NCI-H524 (cell line): ENCODE data around the gene MIEF1.
A peak's percentile ranks its signal among the peaks of the same experiment; 100 is the strongest.

Source experiments
- DNase-seq, 2 experiments: peaks; one replicate each; lab custom pipeline; 2025; lab: John Stamatoyannopoulos, UW

The MIEF1 gene

DNA sequence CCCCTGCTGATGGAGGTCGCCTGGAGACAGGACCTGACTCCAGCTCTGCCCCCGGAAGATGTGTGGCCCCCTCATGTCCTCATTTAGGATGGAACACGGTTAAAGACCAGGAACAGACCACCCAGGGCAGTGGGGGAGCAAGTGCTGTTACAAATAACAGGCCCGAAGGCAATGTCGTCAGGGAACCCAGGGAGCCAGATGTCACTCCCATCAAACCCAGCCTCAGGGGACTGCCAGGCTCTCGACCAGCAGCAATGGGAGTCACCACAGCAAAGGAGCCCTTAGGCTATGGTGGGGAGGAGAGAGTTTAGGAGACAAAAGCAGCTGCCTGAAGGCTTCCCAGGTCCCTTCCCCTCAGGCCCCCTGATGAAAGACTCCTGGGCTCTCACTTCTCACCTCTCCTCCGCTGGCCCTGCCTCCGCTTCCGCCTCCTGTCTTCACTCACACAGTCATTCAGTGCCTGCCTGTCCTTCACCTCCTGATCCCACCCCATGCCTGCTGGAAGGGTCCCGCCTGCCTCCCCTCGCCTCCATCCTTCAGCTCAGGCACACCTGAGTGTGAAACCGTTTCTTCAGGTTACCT, 26.1 kb downstream of the MIEF1 start:
- DNase-seq = peak in 1 of 2 experiments; percentile 83

DNA sequence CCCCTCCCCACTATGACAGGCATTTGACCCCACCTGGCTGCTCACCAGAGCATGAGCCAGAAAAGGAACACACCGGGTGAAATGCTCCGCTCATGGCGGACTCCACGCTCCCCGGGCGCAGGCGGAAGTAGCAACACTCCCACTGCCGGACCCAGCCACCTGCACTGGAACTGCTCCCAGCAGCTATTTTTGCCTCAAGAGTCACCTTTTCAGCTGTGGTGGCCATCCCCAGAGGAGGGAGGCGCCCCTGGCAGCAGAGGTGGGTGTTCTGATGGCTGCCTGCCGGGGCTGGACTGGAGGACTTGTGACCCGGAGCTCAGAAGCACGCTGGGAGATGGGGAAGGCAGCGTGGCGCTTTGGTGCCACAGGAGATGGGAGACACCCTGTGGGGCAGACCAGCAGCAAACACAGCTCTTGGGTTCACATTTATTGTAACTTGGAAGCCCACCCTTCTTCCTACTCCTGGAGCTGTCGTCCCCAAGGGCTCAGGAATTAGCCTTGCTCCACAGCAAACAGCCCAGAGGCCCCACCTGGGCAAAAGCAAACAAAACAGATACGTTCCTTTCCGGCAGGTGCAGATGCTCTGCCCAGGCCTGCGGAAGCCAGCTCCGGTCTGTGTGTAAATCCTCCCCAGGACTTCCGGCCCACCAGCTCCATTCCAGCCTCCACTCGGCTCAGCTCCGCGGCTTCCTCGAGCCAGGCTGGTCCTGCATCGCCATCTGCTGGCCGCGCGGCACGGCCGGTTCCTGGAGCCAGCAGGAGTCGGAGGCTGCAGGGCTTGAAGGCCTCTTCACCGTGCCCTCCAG, 26.8 kb downstream of the MIEF1 start:
- peak; percentile 72 to 89 for DNase-seq

DNA sequence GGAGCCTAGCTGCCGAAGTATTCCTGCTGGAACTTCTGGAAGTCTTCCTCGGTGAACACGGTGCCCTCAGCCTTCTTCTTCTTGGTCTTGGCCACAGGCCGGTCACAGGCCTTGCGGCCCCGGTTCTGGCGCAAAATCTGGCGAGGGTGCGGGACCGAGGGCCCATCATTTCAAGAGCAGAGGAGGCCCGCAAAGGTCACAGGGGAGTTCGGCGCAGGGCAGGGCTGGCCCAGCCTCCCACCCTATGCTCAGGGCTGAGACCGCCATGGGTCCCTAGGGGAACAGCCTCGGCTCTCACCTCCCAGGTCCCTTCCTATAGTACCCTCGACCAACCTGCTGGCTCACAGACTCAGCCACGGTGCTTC, 27.4 kb downstream of the MIEF1 start:
- no peak for DNase-seq

DNA sequence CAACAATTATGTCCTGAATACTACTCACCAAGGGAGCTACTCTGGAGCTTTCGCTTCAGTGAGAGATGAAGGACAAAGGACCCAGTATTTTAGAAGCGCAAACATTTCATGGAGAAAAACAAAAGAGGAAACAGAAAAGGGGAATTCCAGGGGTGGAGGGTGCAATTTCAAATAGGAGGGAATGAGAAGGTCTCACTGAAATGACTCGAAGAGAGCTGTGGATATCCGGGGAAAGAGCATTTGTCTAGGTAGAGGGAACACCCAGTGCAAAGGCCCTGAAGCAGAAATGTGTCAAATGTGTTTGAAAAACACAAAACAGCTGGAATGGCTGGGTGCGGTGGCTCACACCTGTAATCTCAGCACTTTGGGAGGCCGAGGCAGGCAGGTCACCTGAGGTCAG, 28.0 kb downstream of the MIEF1 start:
- no peak for DNase-seq

DNA sequence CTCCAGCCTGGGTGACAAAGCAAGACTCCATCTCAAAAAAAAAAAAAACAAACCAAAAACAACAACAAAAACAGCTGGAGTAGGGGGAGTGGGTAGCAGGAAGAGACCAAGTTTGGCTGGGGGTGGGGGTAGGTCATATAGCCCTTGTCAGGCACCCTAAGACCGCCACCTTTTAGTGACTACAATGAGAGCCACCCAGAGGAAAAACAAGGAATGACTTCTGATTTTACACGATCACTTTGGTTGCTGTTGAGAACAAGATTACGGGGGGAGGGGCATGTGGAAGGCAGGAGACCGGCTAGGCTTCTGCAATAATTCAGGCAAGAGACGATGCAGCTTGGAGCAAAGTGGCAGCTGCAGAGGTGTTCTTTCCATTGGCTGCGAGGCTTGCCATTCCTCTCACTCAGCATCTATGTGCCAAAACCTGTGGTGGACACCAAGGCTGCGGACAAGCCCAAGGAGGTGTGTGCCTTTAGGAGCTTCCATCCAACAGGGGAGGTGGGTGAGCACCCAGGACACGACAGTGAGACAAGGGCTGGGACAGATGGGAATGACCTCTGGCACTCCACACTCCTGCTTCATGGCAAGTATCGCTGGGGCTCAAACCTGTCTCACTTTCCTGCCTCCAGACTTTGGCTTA, 28.7 kb downstream of the MIEF1 start:
- peak; percentile 35 to 67 for DNase-seq

DNA sequence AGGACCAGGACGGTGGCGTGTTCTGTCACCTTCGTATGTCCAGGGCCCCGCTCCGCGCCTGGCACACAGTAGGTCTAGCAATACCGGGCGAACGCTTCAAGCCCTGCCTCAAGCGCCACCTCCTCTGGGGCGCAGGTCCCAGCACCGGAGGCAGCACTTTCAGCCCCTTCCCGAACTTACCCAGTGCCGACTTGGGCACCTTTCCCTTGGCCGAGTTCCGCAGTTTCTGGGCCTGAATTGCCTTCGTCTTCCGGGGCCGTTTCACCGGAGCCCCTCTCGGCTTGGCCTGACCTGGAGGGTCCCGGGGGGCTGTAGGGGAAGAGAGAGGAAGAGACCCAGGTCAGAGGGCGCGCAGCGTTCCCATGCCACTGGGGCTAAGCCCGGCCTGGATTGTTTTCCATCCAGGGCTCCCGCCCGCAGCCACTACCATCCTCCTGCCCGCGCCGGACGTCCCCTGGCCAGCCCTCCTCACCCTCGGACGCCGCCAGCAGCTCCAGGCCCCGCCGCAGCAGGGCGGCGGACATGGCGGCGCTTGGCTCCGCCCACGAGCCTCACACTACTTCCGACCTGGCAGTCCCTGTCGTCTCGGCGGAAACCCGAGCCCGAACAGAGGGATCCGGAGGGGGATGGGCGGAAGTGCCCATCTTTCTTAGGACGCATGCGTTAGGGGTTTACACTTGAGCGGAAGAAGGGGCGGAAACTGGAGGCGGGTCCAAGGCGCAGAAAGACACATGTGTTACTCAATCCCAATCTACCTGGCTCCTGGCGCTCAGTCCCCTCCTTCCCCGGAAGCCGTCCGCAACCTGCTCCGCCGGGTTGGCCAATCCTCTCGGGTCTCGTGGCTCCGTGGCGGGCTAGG, 30.4 kb downstream of the MIEF1 start, which contains the start of gene RPS19BP1:
RPS19BP1 (minus strand) TSS at position 534 of the 859 bp plus-strand sequence; CDS start at position 524, 10 bp downstream.
- DNase-seq = peak; percentile 100

DNA sequence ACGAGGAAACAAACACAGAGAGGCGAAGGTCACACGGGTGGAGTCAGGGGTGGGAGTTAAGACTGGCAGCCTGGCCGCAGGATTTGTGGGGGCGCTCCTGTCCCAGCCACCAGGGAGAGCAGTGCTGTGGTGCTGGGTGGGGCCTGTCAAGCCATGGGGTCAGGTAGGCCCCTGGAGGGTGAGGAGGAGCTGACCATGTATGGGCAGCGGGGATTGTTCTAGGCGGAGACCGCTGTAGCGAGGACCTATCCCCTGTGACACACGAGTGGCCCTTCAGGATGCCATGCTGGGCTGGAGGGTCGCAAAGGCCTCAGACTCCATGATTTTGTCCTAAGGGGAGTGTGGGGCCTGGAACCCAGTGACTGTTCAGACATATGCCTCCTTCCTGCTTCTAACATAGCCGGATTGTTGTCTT, 32.0 kb downstream of the MIEF1 start:
- peak in 1 of 2 experiments; percentile 28 for DNase-seq

DNA sequence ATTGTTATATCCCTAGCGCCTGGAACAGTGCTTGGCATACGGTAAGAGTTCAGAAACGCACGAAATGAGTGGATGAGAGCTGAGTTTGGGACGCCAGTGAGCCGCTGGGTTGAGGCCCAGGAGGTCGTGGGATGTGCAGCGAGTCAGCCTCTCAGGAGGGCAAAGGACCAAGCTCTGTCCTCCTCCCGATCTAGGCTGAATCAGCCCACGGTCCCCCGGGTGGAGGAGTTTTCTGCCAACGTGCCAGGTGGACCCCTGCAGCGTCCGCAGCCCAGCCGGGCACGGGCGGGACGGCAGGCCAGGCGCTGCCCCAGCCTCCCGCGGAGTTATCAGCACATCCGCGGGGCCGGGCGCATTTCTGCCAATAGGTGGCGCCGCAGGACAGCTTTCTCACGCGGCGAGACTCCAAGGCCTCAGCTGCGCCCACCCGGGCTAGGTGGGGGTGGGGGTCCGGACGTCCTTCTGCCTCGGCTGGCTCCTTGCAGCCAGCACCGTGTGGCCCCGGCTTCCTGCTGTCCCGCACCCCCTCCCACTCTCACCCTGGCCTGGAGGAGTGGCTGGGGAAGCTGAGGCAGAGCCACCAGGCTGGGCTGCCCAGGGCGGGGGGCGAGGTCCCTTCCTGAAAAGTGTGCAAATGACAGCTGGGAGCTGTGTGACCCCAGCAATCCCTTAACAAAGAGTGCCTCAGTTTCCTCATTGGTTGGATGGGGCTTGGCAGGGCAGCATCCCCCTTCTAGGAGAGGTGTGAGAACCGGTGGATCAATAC, 32.7 kb downstream of the MIEF1 start:
- DNase-seq = peak; percentile 42 to 79

DNA sequence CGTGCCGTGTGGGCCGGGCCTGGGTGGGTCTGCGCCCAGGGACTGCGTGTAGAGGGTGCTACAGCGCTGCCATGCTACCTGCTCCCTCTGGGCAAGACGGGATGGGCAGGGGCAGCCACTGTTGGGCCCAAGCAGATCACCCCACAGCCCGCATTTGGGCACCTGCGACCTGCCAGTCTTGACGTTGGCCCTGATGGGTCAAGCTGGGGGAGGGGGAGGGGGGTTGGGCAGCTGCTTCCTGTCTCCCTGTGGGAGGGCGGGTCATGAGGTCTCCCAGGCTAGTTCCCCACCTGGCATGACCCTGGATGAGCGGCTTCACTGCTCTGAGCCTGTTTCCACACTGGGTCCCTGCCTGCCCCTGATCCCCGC, 33.3 kb downstream of the MIEF1 start:
- no peak for DNase-seq

DNA sequence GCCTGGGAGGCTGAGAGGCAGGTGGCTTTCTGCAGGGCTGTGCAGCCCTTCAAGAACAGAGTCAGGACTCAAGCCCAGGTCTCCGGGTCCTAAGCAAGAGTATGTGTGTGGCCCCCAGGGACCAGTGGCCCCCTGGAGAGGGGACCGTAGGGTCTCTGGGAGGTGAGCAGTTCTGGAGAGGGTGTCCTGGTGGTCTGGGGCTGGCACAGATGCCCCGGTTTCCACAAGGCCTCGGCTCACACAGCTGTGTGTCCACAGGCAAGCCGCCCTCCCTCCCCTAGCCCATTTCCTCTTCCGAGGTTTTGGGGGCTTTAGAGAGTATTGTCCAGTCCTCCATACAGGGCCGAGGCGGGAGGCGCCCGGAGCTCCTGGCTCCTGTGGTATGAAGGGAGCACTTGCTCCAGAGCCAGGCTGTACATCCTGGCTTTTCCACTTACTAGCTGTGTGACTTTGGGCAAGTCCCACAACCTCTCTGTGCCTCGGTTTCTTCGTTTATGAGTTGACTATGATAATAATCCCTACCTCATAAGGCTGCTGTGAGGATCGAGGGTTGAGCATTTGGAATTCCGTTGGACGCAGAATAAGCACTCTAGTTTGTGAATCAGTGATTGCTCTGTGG, 33.9 kb downstream of the MIEF1 start:
- DNase-seq = no peak

DNA sequence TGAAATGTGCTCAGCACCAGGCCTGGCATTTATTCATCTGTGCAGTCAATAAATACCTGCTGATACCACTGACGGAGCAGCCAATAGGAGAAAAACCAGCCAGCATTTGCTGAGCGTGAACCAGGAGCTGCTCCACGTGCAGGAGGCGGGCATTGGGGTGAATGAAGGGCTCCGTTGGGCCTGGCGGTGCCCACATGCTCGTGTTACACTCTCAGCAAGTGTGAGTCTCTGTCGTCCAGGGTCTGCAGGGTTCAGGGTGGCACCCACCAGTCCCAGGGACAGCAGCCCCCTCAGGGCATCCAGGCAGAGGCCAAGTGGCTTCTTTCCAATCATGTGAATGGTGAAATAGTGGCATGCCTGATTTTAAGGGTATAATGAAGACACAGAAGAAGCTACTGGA, 34.6 kb downstream of the MIEF1 start:
- no peak for DNase-seq

DNA sequence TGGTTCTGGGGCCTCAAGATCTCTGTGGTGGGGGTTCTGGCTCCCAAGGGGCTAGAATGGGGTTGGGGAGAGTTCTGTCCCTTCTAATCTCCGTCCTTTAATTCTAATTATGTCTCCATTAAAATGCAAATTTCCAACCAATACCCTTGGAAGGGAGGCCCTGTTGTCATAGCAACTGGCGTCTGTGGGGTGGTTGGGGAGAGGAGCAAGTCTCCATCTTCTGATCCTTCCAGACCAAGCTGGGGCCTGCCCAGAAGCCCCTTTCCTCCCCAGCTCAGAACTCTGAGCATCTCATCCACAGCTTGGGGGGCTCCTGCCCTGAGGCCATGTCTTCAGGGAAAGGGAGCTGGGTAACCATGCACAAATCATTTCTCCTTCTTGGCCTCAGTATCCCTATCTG, 35.9 kb downstream of the MIEF1 start:
- no peak for DNase-seq

DNA sequence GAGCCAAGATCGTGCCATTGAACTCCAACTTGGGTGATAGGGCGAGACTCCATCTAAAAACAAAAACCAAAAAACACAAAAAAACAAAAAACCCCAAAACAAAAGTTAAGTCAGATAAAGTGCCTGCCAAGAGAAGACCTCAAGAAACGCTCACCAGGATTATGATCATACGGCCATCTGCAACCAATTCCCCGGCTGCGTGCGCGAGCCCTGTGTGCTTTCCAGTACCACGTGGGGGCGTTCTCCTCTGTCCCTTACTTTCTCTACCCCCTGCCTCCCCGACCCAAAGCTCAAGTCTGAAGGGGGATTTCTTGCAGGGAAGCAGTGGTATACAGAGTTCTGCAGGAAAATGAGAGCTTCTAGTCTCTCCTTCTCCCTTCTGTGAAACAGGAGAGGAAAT, 41.0 kb downstream of the MIEF1 start:
- DNase-seq = peak; percentile 77 to 88

DNA sequence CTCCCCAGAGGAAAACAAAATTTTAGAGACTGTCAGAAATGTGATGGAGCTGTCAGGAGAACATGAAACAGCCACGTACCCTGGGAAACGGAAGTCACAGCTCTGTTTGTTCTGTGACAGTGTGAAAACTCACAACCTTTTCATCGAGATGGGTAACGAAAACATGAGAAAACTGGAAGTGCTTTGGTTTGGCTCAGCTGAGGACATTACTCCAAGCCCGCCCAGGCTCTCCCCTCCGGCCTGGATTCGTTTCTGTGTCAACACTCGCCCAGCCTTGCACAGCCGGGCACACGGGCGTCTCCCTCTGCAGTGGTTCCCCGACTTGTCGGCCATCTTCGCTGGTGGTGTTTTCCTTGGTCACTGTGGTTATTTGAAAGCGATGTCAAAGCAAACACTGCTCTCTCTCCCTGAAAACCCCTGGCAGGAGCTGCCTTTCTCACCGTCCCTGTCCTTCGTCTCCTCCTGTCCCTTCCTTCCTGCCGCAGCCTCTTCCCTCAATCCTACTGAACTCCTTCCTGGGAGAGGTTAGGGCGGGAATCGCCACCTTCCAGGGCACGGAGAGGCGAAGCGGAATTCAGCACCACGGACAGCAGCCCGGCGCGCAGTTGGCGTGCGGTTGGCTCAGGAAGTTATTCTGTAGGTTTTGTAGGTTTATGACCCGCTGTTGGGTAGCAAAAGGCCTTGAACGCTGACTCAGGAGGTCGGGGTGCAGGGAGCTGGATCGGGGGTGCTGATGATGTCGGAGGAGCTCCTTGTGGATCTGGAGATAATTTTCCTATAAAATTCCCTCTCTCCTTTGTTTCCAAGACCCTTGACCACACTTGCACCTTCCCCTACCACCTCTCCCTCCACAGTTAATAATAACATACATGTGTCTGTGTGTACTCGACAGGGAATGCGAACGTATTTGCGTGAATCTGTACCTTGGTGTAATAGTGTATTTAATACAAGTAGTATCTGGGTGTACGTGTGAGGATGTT, 43.6 kb downstream of the MIEF1 start:
- DNase-seq = no peak

DNA sequence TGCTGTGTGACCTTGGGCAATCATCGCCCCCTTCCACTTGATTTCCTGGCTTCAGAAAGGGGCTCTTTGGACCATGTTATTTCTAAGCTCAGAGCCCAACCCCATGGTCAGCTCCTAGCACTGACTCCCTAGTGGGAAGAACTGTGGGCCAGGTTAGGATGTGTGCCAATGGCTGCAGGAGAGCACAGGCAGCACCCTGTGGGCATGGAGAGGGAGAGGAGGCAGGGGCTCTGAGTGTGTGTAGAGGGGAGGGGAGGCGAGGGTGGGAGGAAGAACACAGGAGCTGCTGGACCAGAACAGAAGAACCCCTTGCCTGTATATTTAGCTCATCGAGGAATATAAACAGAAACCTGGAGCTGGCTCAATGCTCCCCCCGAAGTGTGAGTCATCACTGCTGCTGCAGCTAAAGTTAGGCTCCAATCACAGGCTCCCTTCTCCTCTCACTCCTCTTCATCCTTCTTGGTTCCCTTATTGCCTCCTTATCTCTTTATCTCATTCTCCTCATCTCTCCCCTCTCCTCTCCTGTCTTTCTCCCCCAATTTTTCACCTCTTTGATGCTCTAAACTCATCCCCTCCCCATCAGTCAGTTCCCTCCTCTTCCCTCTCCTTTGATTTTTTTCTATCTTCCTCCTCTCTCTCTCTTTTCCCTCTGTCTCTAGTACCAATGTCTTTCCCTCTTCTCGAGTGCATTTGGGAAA, 44.9 kb downstream of the MIEF1 start:
- no peak for DNase-seq

DNA sequence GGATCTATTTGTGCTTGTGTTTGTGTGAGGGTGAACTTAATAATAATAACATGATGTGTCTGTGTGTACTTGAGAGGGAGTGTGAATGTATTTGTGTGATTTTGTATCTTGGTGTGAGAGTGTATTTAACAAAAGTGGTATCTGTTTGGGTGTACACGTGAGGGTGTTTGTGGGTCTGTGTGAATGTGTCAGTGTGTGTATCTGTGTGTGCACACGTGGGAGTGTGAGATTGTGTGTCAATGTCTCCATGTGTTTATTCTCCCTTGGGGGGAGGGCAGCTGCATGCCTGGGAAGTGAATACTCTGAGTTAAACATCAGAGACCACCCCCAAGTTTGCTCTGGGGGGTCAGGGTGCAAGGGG, 45.5 kb downstream of the MIEF1 start:
- no peak for DNase-seq

DNA sequence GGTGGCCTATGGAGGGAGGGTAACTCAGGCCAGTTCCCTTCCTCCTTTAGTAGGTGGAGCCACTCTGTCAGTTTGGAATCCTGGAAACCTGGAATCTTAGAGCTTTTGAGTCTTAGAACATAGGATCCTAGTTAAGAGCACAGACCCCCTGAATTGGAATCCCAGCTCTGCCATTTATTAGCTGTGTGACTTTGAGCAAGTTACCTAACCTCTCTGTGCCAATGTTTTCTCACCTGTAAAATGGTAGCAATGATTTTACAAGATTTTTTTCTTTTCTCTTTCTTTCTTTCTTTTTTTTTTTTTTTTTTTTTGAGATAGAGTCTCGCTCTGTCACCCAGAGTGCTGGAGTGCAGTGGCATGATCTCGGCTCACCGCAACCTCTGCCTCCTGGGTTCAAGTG, 51.3 kb downstream of the MIEF1 start:
- DNase-seq = no peak

DNA sequence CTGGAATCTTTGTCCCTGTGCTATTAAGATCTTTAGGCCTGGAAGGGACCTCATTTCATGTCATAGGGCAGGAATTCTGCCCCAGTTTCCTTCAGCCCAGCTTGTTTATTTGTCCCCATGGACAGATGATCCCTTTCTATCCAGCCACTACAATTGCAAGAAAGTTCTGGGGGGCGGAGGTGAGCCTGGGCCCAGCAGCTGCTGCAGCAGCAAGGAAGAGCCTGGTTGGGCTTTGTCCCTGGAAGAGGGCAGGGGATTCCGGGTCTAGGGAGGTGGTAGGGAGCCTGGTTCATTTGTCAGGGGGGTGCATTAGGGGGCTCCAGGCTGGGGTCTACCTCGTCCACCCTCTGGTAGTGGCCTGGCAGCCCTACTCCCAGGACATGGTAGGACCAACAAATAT, 52.1 kb downstream of the MIEF1 start:
- no peak for DNase-seq
